Fibroblast of the aortic adventitia (primary cell): ENCODE measurements around the gene SLTM. TPM values are rescaled to one million over a fixed set of nuclear protein-coding genes. Genes with fewer than 3 reads are reported as not detected.
"Not testable (repeated sequence)": the region's sequence is repeated elsewhere in the genome, so short reads cannot be mapped to it uniquely, and the experiment has no call there.

Experiments
- DNase-seq: peaks from one replicate; pipeline ENCODE4 v3.0.0-alpha.2; 2010; ENCODE audit warnings: low read depth
- H3K4me3 ChIP-seq: 2 replicates; pipeline ENCODE4 v1.5.1; 2011; ENCODE audit warnings: low read depth, mild to moderate bottlenecking, control low read depth, low read length, moderate library complexity
- CTCF ChIP-seq: IDR thresholded peaks from 2 replicates; pipeline ENCODE4 v1.5.1; 2011; ENCODE audit warnings: mild to moderate bottlenecking, low read length, control low read depth, inconsistent platforms; ENCODE audit not compliant: insufficient read depth
- total RNA-seq: library from RNA; depleted of rRNA; stranded (reverse); fragments of >200 nt; gene quantifications from 2 replicates; pipeline ENCODE4 v1.2.3, GENCODE V29; 2012; ENCODE audit warnings: low replicate concordance

SLTM gene
- total RNA-seq, 1 donor = 68.5 TPM

GRCh38 chr15:58929891-58930416 lies 3.5 kb downstream of the SLTM start:
- DNase-seq = no peak
- H3K4me3 ChIP-seq = no peak overlapping the region
- no peak for TF ChIP-seq CTCF

DNA sequence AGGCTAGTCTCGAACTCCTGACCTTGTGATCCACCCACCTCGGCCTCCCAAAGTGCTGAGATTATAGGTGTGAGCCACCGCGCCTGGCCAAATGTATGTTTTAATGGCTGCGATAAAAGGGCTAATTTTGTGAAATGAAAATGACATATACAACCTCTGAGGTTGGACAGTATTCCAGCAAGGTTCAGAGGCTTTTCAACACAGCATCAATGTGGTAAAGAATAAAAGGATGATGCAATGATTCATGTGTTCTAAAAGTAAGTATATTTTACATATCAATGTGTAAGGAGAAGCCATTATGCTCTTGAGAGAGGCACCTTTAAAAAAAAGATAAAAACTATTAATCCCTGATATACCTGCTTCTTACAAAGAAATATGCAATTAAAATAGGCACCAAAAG lies 6.7 kb downstream of the SLTM start:
- TF ChIP-seq CTCF = no peak
- no peak for DNase-seq
- no peak overlapping the region for H3K4me3 ChIP-seq

DNA sequence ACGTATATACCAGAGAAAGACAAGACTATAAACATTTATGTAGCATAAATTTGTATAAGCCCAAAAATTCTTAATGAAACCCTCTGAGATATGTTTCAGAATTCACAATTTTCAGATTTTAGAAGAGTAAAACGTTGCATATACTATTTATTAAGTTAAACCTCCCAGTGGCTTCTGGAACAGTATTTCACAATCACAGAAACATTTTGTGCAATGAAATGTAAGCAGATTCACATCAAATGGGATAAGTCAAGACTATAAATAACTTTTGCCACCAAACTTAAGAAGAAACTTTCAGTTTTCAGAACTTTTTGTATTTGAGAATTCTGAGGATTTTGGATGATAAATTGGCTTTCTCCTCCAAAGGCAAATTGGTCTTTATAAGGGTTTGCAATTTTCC lies 9.2 kb downstream of the SLTM start:
- TF ChIP-seq CTCF = no peak
- peak; percentile 74 for DNase-seq
- H3K4me3 ChIP-seq = no peak overlapping the region

- DNase-seq = peak; percentile 51
- TF ChIP-seq CTCF = no peak
- no peak overlapping the region for H3K4me3 ChIP-seq
Observed at GRCh38 chr15:58923696-58924300, 9.7 kb downstream of the SLTM start.

- TF ChIP-seq CTCF = no peak
- DNase-seq = no peak
- no peak overlapping the region for H3K4me3 ChIP-seq
Observed at GRCh38 chr15:58923284-58923683, 10.2 kb downstream of the SLTM start.

DNA sequence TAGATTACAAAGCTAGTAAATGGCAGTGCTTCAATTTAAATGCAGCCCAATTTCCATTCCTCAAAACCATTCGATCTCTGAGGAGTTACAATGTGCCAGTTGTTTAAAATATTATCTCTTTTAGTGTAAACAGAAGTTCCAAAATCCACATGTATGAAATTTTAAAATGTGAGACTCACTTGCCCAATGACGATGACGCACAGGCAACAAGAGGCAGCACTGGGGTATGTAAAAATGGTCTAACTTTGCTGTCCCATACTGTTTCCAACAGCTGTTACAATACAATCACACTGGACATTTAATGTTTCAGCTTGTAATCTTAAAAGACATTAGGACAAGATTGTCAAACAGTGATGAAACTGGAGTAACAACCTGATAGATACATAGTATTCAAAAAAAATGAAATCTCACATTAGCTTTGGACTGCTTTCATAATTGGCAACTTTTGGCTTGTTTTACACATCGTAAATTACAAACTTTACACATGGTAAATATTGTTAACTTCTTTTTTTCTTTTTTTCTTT lies 12.2 kb downstream of the SLTM start:
- no peak for DNase-seq
- H3K4me3 ChIP-seq = no peak overlapping the region
- TF ChIP-seq CTCF = no peak

DNA sequence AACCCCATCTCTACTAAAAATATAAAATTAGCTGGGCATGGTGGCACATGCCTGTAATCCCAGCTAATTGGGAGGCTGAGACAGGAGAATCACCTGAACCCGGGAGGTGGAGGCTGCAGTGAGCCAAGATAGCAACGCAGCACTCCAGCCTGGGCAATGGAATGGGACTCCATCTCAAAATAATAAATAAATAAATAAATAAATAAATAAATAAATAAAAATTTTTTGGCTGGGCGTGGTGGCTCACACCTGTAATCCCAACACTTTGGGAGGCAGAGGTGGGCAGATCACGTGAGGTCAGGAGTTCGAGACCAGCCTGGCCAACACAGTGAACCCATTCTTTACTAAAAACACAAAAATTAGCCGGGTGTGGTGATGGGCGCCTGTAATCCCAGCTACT lies 13.0 kb downstream of the SLTM start:
- not testable (repeated sequence) for H3K4me3 ChIP-seq, DNase-seq
